H1 (cell line): Measurements from ENCODE around the gene LMNB1. TPM values are rescaled to one million over a fixed set of nuclear protein-coding genes. Genes with fewer than 3 reads are reported as not detected.
"Not testable (repeated sequence)": the region's sequence is repeated elsewhere in the genome, so short reads cannot be mapped to it uniquely, and the experiment has no call there.

ENCODE experiments used
- CTCF ChIA-PET: fragments of 300-600 bp; sonication (Branson Sonifier 250); formaldehyde crosslinking; loops from one replicate; lab custom pipeline; 2021; ENCODE audit not compliant: partially characterized antibody; lab: Charles Lee
- POLR2A ChIA-PET: fragments of 300-600 bp; sonication (Branson Sonifier 250); formaldehyde crosslinking; loops from one replicate; lab custom pipeline; 2021; ENCODE audit warnings: inconsistent platforms; ENCODE audit not compliant: partially characterized antibody; lab: Charles Lee
- DNase-seq, 2 experiments: peaks; one replicate each; pipeline versions ENCODE4 v3.0.0 to v3.0.0-alpha.2; 2010 to 2022; ENCODE audit warnings: low spot score in 2 of 2, low read depth in 1 of 2, mixed read lengths in 1 of 2
- FAIRE-seq: peaks from 2 replicates; lab custom pipeline; 2011; peaks lifted over from hg19 to GRCh38; lab: Jason Lieb, UNC
- H2AFZ ChIP-seq: 2 replicates; pipeline ENCODE4 v1.8.1; 2012; ENCODE audit warnings: low read length, inconsistent platforms
- H2AK5ac ChIP-seq: 2 replicates; pipeline ENCODE4 v1.6.1; 2013; ENCODE audit warnings: low read depth, low read length
- H2BK120ac ChIP-seq: replicated peaks from 2 replicates; pipeline ENCODE3; 2013; ENCODE audit warnings: low read depth, low read length, inconsistent platforms
- H2BK12ac ChIP-seq: 2 replicates; pipeline ENCODE4 v1.6.1; 2013; ENCODE audit warnings: low read depth, low read length
- H2BK15ac ChIP-seq: 2 replicates; pipeline ENCODE4 v1.6.1; 2013; ENCODE audit warnings: low read length
- H2BK20ac ChIP-seq: 2 replicates; pipeline ENCODE4 v1.6.1; 2013; ENCODE audit warnings: low read length
- H2BK5ac ChIP-seq: 2 replicates; pipeline ENCODE4 v1.6.1; 2013; ENCODE audit warnings: low read depth, low read length
- H3K14ac ChIP-seq: 2 replicates; pipeline ENCODE4 v1.6.1; 2013; ENCODE audit warnings: inconsistent platforms; ENCODE audit not compliant: insufficient read length
- H3K18ac ChIP-seq: 2 replicates; pipeline ENCODE4 v1.6.1; 2013; ENCODE audit warnings: low read length; ENCODE audit errors: extremely low read depth
- H3K23ac ChIP-seq: 2 replicates; pipeline ENCODE4 v1.6.1; 2013; ENCODE audit warnings: inconsistent platforms; ENCODE audit not compliant: insufficient read length
- H3K23me2 ChIP-seq: 2 replicates; pipeline ENCODE4 v1.6.1; 2013; ENCODE audit warnings: low read depth, low read length
- H3K27ac ChIP-seq: 2 replicates; pipeline ENCODE4 v1.6.1; 2011; ENCODE audit warnings: low read depth, low read length, inconsistent platforms
- H3K27me3 ChIP-seq, 4 experiments: replicated peaks in 1 of 4; 1 replicate in 1 of 4; 2 replicates in 3 of 4; pipeline versions ENCODE4 v1.6.1 to v1.8.1; 2011 to 2013; ENCODE audit warnings: low read length in 3 of 4, mild to moderate bottlenecking in 3 of 4, inconsistent platforms in 2 of 4, mixed read lengths in 2 of 4, moderate library complexity in 1 of 4; ENCODE audit not compliant: control insufficient read depth in 3 of 4, insufficient read depth in 3 of 4; ENCODE audit errors: extremely low read depth in 1 of 4
- H3K36me3 ChIP-seq, 4 experiments: 2 replicates each; pipeline versions ENCODE4 v1.6.1 to v1.8.1; 2011 to 2013; ENCODE audit warnings: mild to moderate bottlenecking in 4 of 4, low read length in 3 of 4, moderate library complexity in 2 of 4, control low read depth in 1 of 4, inconsistent platforms in 1 of 4; ENCODE audit not compliant: insufficient read depth in 4 of 4, control insufficient read depth in 2 of 4
- H3K4ac ChIP-seq: replicated peaks from 2 replicates; pipeline ENCODE3; 2013; ENCODE audit warnings: low read length, low read depth, mixed read lengths, inconsistent platforms; ENCODE audit not compliant: insufficient read length
- H3K4me1 ChIP-seq, 4 experiments: replicated peaks in 1 of 4; 1 replicate in 1 of 4; 2 replicates in 3 of 4; pipeline versions ENCODE4 v1.6.1 to v1.8.1; 2011 to 2013; ENCODE audit warnings: low read length in 3 of 4, inconsistent platforms in 2 of 4, mixed read lengths in 1 of 4; ENCODE audit not compliant: insufficient read depth in 4 of 4, control insufficient read depth in 3 of 4
- H3K4me2 ChIP-seq, 2 experiments: 2 replicates each; pipeline versions ENCODE4 v1.6.1 to v1.8.1; 2011 to 2013; ENCODE audit warnings: low read depth in 2 of 2, low read length in 2 of 2, control low read depth in 1 of 2, inconsistent platforms in 1 of 2, mild to moderate bottlenecking in 1 of 2; ENCODE audit not compliant: insufficient read depth in 1 of 2
- H3K4me3 ChIP-seq, 4 experiments: fragments of 200-600, 300-600 bp in 1 of 4; sonication (generic), shearing (Covaris generic), sonication (Bioruptor Twin) in 1 of 4; 2 replicates each; pipeline versions ENCODE4 v1.5.1 to v1.8.1; 2011 to 2016; ENCODE audit warnings: low read length in 4 of 4, low read depth in 3 of 4, control low read depth in 2 of 4, inconsistent platforms in 2 of 4, mild to moderate bottlenecking in 2 of 4, mixed read lengths in 1 of 4, moderate library complexity in 1 of 4; ENCODE audit not compliant: insufficient read depth in 2 of 4; ENCODE audit errors: extremely low read depth in 1 of 4
- H3K56ac ChIP-seq: replicated peaks from 2 replicates; pipeline ENCODE3; 2013; ENCODE audit warnings: low read depth, mild to moderate bottlenecking, mixed read lengths, low read length, inconsistent platforms; ENCODE audit not compliant: insufficient read length
- H3K79me1 ChIP-seq: 2 replicates; pipeline ENCODE4 v1.6.1; 2013; ENCODE audit warnings: low read depth, low read length, control low read depth
- H3K79me2 ChIP-seq, 2 experiments: 2 replicates each; pipeline versions ENCODE4 v1.6.1 to v1.8.1; 2012 to 2013; ENCODE audit warnings: low read length in 2 of 2, mild to moderate bottlenecking in 2 of 2, inconsistent platforms in 1 of 2; ENCODE audit not compliant: insufficient read depth in 2 of 2, control insufficient read depth in 1 of 2
- H3K9ac ChIP-seq, 4 experiments: replicated peaks in 1 of 4; 1 replicate in 1 of 4; 2 replicates in 3 of 4; pipeline versions ENCODE4 v1.6.1 to v1.8.1; 2011 to 2013; ENCODE audit warnings: low read depth in 3 of 4, low read length in 3 of 4, control low read depth in 2 of 4, mild to moderate bottlenecking in 2 of 4, moderate library complexity in 2 of 4, inconsistent platforms in 1 of 4; ENCODE audit errors: extremely low read depth in 1 of 4
- H3K9me3 ChIP-seq, 2 experiments: 2 replicates each; pipeline versions ENCODE4 v1.6.1 to v1.8.1; 2012 to 2013; ENCODE audit warnings: mild to moderate bottlenecking in 2 of 2, moderate library complexity in 2 of 2, control low read depth in 1 of 2, inconsistent platforms in 1 of 2, low read depth in 1 of 2, low read length in 1 of 2, mixed read lengths in 1 of 2; ENCODE audit not compliant: insufficient read depth in 2 of 2
- H4K20me1 ChIP-seq, 2 experiments: replicated peaks in 1 of 2; 2 replicates each; pipeline versions ENCODE3 to v1.8.1; 2011 to 2013; ENCODE audit warnings: inconsistent platforms in 2 of 2, low read length in 2 of 2, mild to moderate bottlenecking in 1 of 2; ENCODE audit not compliant: insufficient read depth in 2 of 2, control insufficient read depth in 1 of 2
- H4K5ac ChIP-seq: 2 replicates; pipeline ENCODE4 v1.6.1; 2013; ENCODE audit warnings: low read length, low read depth, mixed read lengths, inconsistent platforms; ENCODE audit not compliant: insufficient read length
- H4K8ac ChIP-seq: 2 replicates; pipeline ENCODE4 v1.8.0; 2013; ENCODE audit warnings: mild to moderate bottlenecking, moderate library complexity, low read length, inconsistent platforms; ENCODE audit not compliant: insufficient read depth; ENCODE audit errors: extremely low read depth
- H4K91ac ChIP-seq: replicated peaks from 2 replicates; pipeline ENCODE3; 2013; ENCODE audit warnings: low read length, mixed read lengths, inconsistent platforms; ENCODE audit not compliant: insufficient read length
- ASH2L ChIP-seq: fragments of 200-600, 300-600 bp; sonication (generic); IDR thresholded peaks from one replicate; pipeline ENCODE4 v1.7.1; 2017; ENCODE audit warnings: low read length
- RAD21 ChIP-seq, 2 experiments: IDR thresholded peaks in 1 of 2; conservative IDR thresholded peaks in 1 of 2; 2 replicates each; pipeline ENCODE4 v1.6.1; 2011; ENCODE audit warnings: low read depth in 2 of 2, low read length in 2 of 2, improper control_type of control experiment in 1 of 2, inconsistent platforms in 1 of 2, mild to moderate bottlenecking in 1 of 2, moderate library complexity in 1 of 2
- WGBS, 2 experiments: shearing (Covaris generic) in 1 of 2; methylation state at CpG; one replicate each; pipeline versions ENCODE4 v1.1.6 to v1.1.7; 2013 to 2015; ENCODE audit warnings: low lambda C conversion rate in 2 of 2, mixed read lengths in 2 of 2, inconsistent platforms in 1 of 2, low coverage in 1 of 2, missing lambda C conversion rate in 1 of 2; ENCODE audit not compliant: insufficient replicate concordance in 2 of 2, insufficient coverage in 1 of 2, insufficient read length in 1 of 2; ENCODE audit errors: extremely low coverage in 1 of 2, missing lambda C conversion rate in 1 of 2; 5-methylcytosine and 5-hydroxymethylcytosine counted together
- polyA plus RNA-seq, 7 experiments: library from polyadenylated mRNA; depleted of rRNA in 3 of 7; stranded (reverse) in 5 of 7; unstranded in 2 of 7; fragments of >200 nt in 5 of 7; fragments of 200-250 nt in 2 of 7; gene quantifications; 1 replicate in 5 of 7; 2 replicates in 1 of 7; 4 replicates in 1 of 7; pipeline versions ENCODE4 v1.2.1 to v1.2.3, GENCODE V29; 2011 to 2013; ENCODE audit warnings: missing spikeins in 2 of 7, mixed read lengths in 2 of 7
- total RNA-seq: library from RNA; stranded (reverse); fragmentation: NEBNext Ultra II Directional; extraction: Animal tissue kit (Norgen Biotek cat#: 25700); gene quantifications from 2 replicates; pipeline ENCODE4 v1.2.1, GENCODE V29; 2021

LMNB1 gene
- total and polyA plus RNA-seq, 2 of the 8 experiments (the other 6 are each of a cell fraction or from before 2014, with no cell fraction given): 73.5 to 225 TPM

GRCh38 chr5:126845470-126846070 is 68.6 kb downstream of the LMNB1 start:
- Histone ChIP-seq H2BK5ac (peak overlapping the region; percentile 22; the same call in 1 of the 2 replicates), H3K79me2 (peaks cover 0 to 23% of the 10 kb centered on the region in 2 experiments; a peak in 3 of 4 replicates), H3K4me2 (peak overlapping the region; percentile 79), H4K5ac (peak overlapping the region; percentile 62)
- H3K4ac ChIP-seq, H2BK12ac ChIP-seq, CTCF ChIA-PET, H4K20me1 ChIP-seq, H2AFZ ChIP-seq, H3K14ac ChIP-seq, H4K8ac ChIP-seq, H3K27me3 ChIP-seq, H2BK120ac ChIP-seq, H3K23ac ChIP-seq, H3K23me2 ChIP-seq, H2AK5ac ChIP-seq, FAIRE-seq: not testable (repeated sequence)
- peak in 1 of 2 experiments; percentile 67 for DNase-seq
- TF ChIP-seq ASH2L (peak; percentile 44), RAD21 (IDR thresholded peaks at IDR 0.05 in 1 of 2, conservative IDR thresholded peaks at IDR 0.05 in 1 of 2; ENCODE audit: low read depth in 2 of 2, low read length in 2 of 2) (0 out of 4 replicates have a peak, but pooled peaks of 1 of the 2 experiments have one; percentile 6)
- TF ChIP-seq, all 59 proteins: peak for 2; not testable (repeated sequence) for 57
- H3K18ac ChIP-seq, H3K36me3 ChIP-seq, H3K9me3 ChIP-seq, H3K9ac ChIP-seq, H4K91ac ChIP-seq, H3K79me1 ChIP-seq, H2BK15ac ChIP-seq, POLR2A ChIA-PET, H3K27ac ChIP-seq: not testable (repeated sequence)
- 10% methylated on average over 14 of the region's 14 CpGs; no CpG with 5 or more reads in 1 of the 2 experiments for WGBS, 2 experiments
- peak overlapping the region; percentile 35 to 57 (median 45) for H3K4me3 ChIP-seq
- H3K56ac ChIP-seq: peak overlapping the region; percentile 17
- peaks cover 2 to 19% (median 16%) of the 10 kb centered on the region in 4 experiments for H3K4me1 ChIP-seq
- H2BK20ac ChIP-seq: peak overlapping the region; percentile 25; the same call in 1 of the 2 replicates
